CD4-positive, alpha-beta memory T cell (primary cell): ENCODE results near the gene FARP2. TPM values are rescaled to one million over a fixed set of nuclear protein-coding genes. Genes with fewer than 3 reads are reported as not detected.
"Not testable (repeated sequence)": the region's sequence is repeated elsewhere in the genome, so short reads cannot be mapped to it uniquely, and the experiment has no call there.

Experiments used
- CTCF ChIA-PET: fragments of 350-600 bp; sonication (Branson Sonifier 250); formaldehyde crosslinking; loops from one replicate; lab custom pipeline; 2021; ENCODE audit warnings: inconsistent platforms; ENCODE audit not compliant: partially characterized antibody; lab: Charles Lee
- POLR2A ChIA-PET: fragments of 350-600 bp; sonication (Branson Sonifier 250); formaldehyde crosslinking; loops from one replicate; lab custom pipeline; 2021; ENCODE audit not compliant: partially characterized antibody; lab: Charles Lee
- DNase-seq, 5 donors: peaks; one replicate each; pipeline versions ENCODE4 v3.0.0 to v3.0.0-alpha.2; 2020 to 2022; ENCODE audit warnings: mixed read lengths in 1 of 5
- H3K27ac ChIP-seq: one replicate; pipeline ENCODE4 v1.7.0; 2013; ENCODE audit warnings: low read depth, low read length
- H3K27me3 ChIP-seq: 2 replicates; pipeline ENCODE4 v1.7.0; 2013; ENCODE audit warnings: mild to moderate bottlenecking, low read length, moderate library complexity; ENCODE audit not compliant: insufficient read depth
- H3K36me3 ChIP-seq: 2 replicates; pipeline ENCODE4 v1.7.0; 2013; ENCODE audit warnings: mild to moderate bottlenecking, low read length, moderate library complexity; ENCODE audit not compliant: insufficient read depth
- H3K4me1 ChIP-seq: 2 replicates; pipeline ENCODE4 v1.7.0; 2013; ENCODE audit warnings: mild to moderate bottlenecking, low read length, moderate library complexity; ENCODE audit not compliant: insufficient read depth
- H3K4me3 ChIP-seq, 2 donors: one replicate each; pipeline ENCODE4 v1.7.0; 2013; ENCODE audit warnings: low read length in 2 of 2, mild to moderate bottlenecking in 1 of 2
- H3K9me3 ChIP-seq, 2 donors: one replicate each; pipeline ENCODE4 v1.7.0; 2013; ENCODE audit warnings: low read length in 2 of 2, control low read depth in 1 of 2; ENCODE audit not compliant: control insufficient read depth in 1 of 2
- H3K27ac Mint-ChIP-seq, 7 donors: one replicate each; pipeline ENCODE4 v1.8.0; 2020 to 2021; ENCODE audit warnings: mixed read lengths in 7 of 7, mild to moderate bottlenecking in 6 of 7, inconsistent platforms in 3 of 7, moderate library complexity in 3 of 7
- H3K27me3 Mint-ChIP-seq, 2 donors: one replicate each; pipeline ENCODE4 v1.8.0; 2020 to 2021; ENCODE audit warnings: mixed read lengths in 2 of 2
- H3K36me3 Mint-ChIP-seq, 2 donors: one replicate each; pipeline ENCODE4 v1.8.0; 2020 to 2021; ENCODE audit warnings: mixed read lengths in 2 of 2, inconsistent platforms in 1 of 2, mild to moderate bottlenecking in 1 of 2
- H3K4me1 Mint-ChIP-seq, 4 donors: one replicate each; pipeline ENCODE4 v1.8.0; 2020 to 2021; ENCODE audit warnings: mixed read lengths in 4 of 4, mild to moderate bottlenecking in 1 of 4
- H3K4me3 Mint-ChIP-seq, 8 donors: one replicate each; pipeline ENCODE4 v1.8.0; 2020 to 2021; ENCODE audit warnings: mixed read lengths in 8 of 8, mild to moderate bottlenecking in 7 of 8, moderate library complexity in 6 of 8, inconsistent platforms in 3 of 8
- H3K9me3 Mint-ChIP-seq, 8 donors: one replicate each; pipeline ENCODE4 v1.8.0; 2020 to 2021; ENCODE audit warnings: mixed read lengths in 8 of 8, mild to moderate bottlenecking in 5 of 8, inconsistent platforms in 3 of 8, moderate library complexity in 1 of 8
- intact Hi-C: fragments of 100-400 bp; cut with micrococcal nuclease; formaldehyde crosslinking; loops from one replicate; pipeline ENCODE4 v1.15.1; 2023
- polyA plus RNA-seq, 2 donors: library from polyadenylated mRNA; unstranded; fragments of 300-500 nt; fragmentation: Illumina TruSeq; gene quantifications; one replicate each; pipeline ENCODE4 v1.2.3, GENCODE V29; 2021
- total RNA-seq, 2 experiments: library from RNA; stranded (reverse); gene quantifications; one replicate each; pipeline ENCODE4 v1.2.3, GENCODE V29; 2021

Gene FARP2
- total and polyA plus RNA-seq, 4 experiments from 2014 or later, result 3.9 to 21.8 (median 11.4) TPM

- Mint-ChIP-seq H3K9me3 (no peaks in the 10 kb centered on the region), H3K4me1 (peaks cover 0 to 1% (median 0%) of the 10 kb centered on the region in 4 donors), H3K27ac (peak overlapping the region in 1 of 7 donors; percentile 61), H3K27me3 (no peaks in the 10 kb centered on the region), H3K4me3 (no peak overlapping the region), H3K36me3 (peaks cover 7 to 9% of the 10 kb centered on the region in 2 donors)
- ChIA-PET POLR2A (no interaction called here), CTCF (no interaction called here)
- H3K4me1 ChIP-seq, result no peaks in the 10 kb centered on the region
- H3K36me3 ChIP-seq, result no peaks in the 10 kb centered on the region
- intact Hi-C loops, result no loop called here
- no peaks in the 10 kb centered on the region for H3K9me3 ChIP-seq
- H3K27me3 ChIP-seq, result no peaks in the 10 kb centered on the region
- H3K27ac ChIP-seq, result no peak overlapping the region
- DNase-seq, result no peak
- no peak overlapping the region for H3K4me3 ChIP-seq
Measured at GRCh38 chr2:241375300-241375699, 19.2 kb downstream of the FARP2 start.

- Mint-ChIP-seq H3K9me3 (no peaks in the 10 kb centered on the region), H3K27me3 (no peaks in the 10 kb centered on the region), H3K27ac (no peak overlapping the region), H3K4me1 (peaks cover 0 to 1% (median 0%) of the 10 kb centered on the region in 4 donors), H3K4me3 (no peak overlapping the region), H3K36me3 (peaks cover 7 to 12% of the 10 kb centered on the region in 2 donors)
- ChIA-PET POLR2A (no interaction called here), CTCF (no interaction called here)
- Histone ChIP-seq H3K36me3 (no peaks in the 10 kb centered on the region), H3K4me1 (no peaks in the 10 kb centered on the region), H3K27ac (no peak overlapping the region), H3K27me3 (no peaks in the 10 kb centered on the region), H3K9me3 (no peaks in the 10 kb centered on the region), H3K4me3 (no peak overlapping the region)
- intact Hi-C loops, result no loop called here
- DNase-seq, result no peak
Measured at GRCh38 chr2:241376808-241377207, 20.7 kb downstream of the FARP2 start.

GRCh38 chr2:241378816-241379215 is 22.7 kb downstream of the FARP2 start:
- Histone ChIP-seq H3K9me3 (no peaks in the 10 kb centered on the region), H3K4me3 (no peak overlapping the region), H3K27me3 (no peaks in the 10 kb centered on the region), H3K27ac (no peak overlapping the region), H3K4me1 (no peaks in the 10 kb centered on the region), H3K36me3 (no peaks in the 10 kb centered on the region)
- no peak for DNase-seq
- H3K36me3 Mint-ChIP-seq, result peaks cover 9 to 19% of the 10 kb centered on the region in 2 donors
- intact Hi-C loops, result no loop called here
- no peaks in the 10 kb centered on the region for H3K9me3 Mint-ChIP-seq
- H3K27me3 Mint-ChIP-seq, result no peaks in the 10 kb centered on the region
- H3K27ac Mint-ChIP-seq, result no peak overlapping the region
- CTCF ChIA-PET, result no interaction called here
- POLR2A ChIA-PET, result no interaction called here
- H3K4me3 Mint-ChIP-seq, result no peak overlapping the region
- peaks cover 0 to 6% (median 1%) of the 10 kb centered on the region in 4 donors for H3K4me1 Mint-ChIP-seq

- ChIA-PET POLR2A (no interaction called here), CTCF (interaction anchor here (1.2 kb wide), 1 partner anchor 11 kb away, joined by 3 read pairs; no protein-coding TSS in a partner anchor)
- intact Hi-C loops, result no loop called here
Measured at GRCh38 chr2:241379481-241380480, 23.7 kb downstream of the FARP2 start.

GRCh38 chr2:241381872-241382271 is 25.8 kb downstream of the FARP2 start:
- Histone ChIP-seq H3K27ac (no peak overlapping the region), H3K27me3 (no peaks in the 10 kb centered on the region), H3K4me3 (no peak overlapping the region), H3K36me3 (no peaks in the 10 kb centered on the region), H3K9me3 (no peaks in the 10 kb centered on the region), H3K4me1 (no peaks in the 10 kb centered on the region)
- Mint-ChIP-seq H3K4me3 (no peak overlapping the region), H3K27ac (no peak overlapping the region), H3K27me3 (no peaks in the 10 kb centered on the region), H3K36me3 (peaks cover 3 to 15% of the 10 kb centered on the region in 2 donors), H3K9me3 (no peaks in the 10 kb centered on the region), H3K4me1 (peaks cover 0 to 6% (median 1%) of the 10 kb centered on the region in 4 donors)
- POLR2A ChIA-PET, result no interaction called here
- DNase-seq, result no peak
- intact Hi-C loops, result no loop called here
- CTCF ChIA-PET, result no interaction called here

More at GRCh38 chr2:241379481-241380480, 23.7 kb downstream of the FARP2 start:
- Histone ChIP-seq H3K9me3 (no peaks in the 10 kb centered on the region), H3K4me1 (no peaks in the 10 kb centered on the region), H3K4me3 (no peak overlapping the region), H3K27me3 (no peaks in the 10 kb centered on the region), H3K36me3 (no peaks in the 10 kb centered on the region), H3K27ac (no peak overlapping the region)
- H3K4me3 Mint-ChIP-seq, result no peak overlapping the region
- no peaks in the 10 kb centered on the region for H3K27me3 Mint-ChIP-seq
- no peaks in the 10 kb centered on the region for H3K9me3 Mint-ChIP-seq
- no peak for DNase-seq
- H3K4me1 Mint-ChIP-seq, result peaks cover 0 to 6% (median 1%) of the 10 kb centered on the region in 4 donors
- no peak overlapping the region for H3K27ac Mint-ChIP-seq
- peaks cover 6 to 15% of the 10 kb centered on the region in 2 donors for H3K36me3 Mint-ChIP-seq

- CTCF ChIA-PET, H3K27ac ChIP-seq, H3K36me3 ChIP-seq, H3K4me1 ChIP-seq, H3K9me3 Mint-ChIP-seq, H3K4me3 Mint-ChIP-seq, H3K27me3 Mint-ChIP-seq, H3K9me3 ChIP-seq, H3K27me3 ChIP-seq, POLR2A ChIA-PET, intact Hi-C loops, DNase-seq, H3K4me3 ChIP-seq, H3K4me1 Mint-ChIP-seq: not testable (repeated sequence)
- Mint-ChIP-seq H3K27ac (peak overlapping the region in 1 of 7 donors; percentile 26), H3K36me3 (peaks cover 2 to 18% of the 10 kb centered on the region in 2 donors)
Measured at GRCh38 chr2:241385450-241385849, 29.4 kb downstream of the FARP2 start.

- Histone ChIP-seq H3K4me3 (no peak overlapping the region), H3K36me3 (no peaks in the 10 kb centered on the region), H3K27ac (no peak overlapping the region), H3K9me3 (no peaks in the 10 kb centered on the region), H3K4me1 (no peaks in the 10 kb centered on the region), H3K27me3 (no peaks in the 10 kb centered on the region)
- Mint-ChIP-seq H3K27me3 (no peaks in the 10 kb centered on the region), H3K4me1 (peaks cover 0 to 6% (median under 1%) of the 10 kb centered on the region in 4 donors), H3K27ac (no peak overlapping the region), H3K9me3 (peaks cover 0 to 2% (median 0%) of the 10 kb centered on the region in 8 donors), H3K36me3 (peaks cover 2 to 15% of the 10 kb centered on the region in 2 donors), H3K4me3 (no peak overlapping the region)
- CTCF ChIA-PET, result interaction anchor here (0.7 kb wide), 1 partner anchor 308 kb away, joined by 4 read pairs; no protein-coding TSS in a partner anchor
- POLR2A ChIA-PET, result no interaction called here
- DNase-seq, result no peak
- intact Hi-C loops, result no loop called here
Measured at GRCh38 chr2:241386519-241386918, 30.4 kb downstream of the FARP2 start.
